ENCODE data around the gene TPTE.
"Not testable (repeated sequence)": the region's sequence is repeated elsewhere in the genome, so short reads cannot be mapped to it uniquely, and the experiment has no call there.

DNA sequence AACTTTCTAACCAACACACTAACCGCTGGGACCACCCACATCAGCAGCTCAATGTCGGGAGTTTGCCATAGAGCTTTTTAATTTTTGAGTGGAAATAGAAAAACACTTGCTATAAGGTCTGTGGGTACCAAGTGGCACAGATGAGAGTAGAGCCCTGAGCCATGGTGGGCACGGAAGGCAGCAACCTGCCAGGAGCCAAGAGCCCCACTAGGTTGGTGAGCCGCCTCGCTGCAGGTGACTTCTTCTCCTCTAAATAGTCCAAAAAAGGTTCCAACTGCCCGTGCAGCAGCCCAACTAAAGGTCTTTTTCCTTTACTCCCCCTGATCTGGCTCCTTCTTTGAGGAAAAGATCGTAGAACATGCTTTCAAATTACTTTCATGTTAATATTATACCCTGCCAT is 85.7 kb downstream of the TPTE start:
- TF ChIP-seq, protein P1, sequence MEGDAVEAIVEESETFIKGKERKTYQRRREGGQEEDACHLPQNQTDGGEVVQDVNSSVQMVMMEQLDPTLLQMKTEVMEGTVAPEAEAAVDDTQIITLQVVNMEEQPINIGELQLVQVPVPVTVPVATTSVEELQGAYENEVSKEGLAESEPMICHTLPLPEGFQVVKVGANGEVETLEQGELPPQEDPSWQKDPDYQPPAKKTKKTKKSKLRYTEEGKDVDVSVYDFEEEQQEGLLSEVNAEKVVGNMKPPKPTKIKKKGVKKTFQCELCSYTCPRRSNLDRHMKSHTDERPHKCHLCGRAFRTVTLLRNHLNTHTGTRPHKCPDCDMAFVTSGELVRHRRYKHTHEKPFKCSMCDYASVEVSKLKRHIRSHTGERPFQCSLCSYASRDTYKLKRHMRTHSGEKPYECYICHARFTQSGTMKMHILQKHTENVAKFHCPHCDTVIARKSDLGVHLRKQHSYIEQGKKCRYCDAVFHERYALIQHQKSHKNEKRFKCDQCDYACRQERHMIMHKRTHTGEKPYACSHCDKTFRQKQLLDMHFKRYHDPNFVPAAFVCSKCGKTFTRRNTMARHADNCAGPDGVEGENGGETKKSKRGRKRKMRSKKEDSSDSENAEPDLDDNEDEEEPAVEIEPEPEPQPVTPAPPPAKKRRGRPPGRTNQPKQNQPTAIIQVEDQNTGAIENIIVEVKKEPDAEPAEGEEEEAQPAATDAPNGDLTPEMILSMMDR (IDR thresholded peaks at IDR 0.05): not testable (repeated sequence)
- TF ChIP-seq ZFX (IDR thresholded peaks at IDR 0.05; ENCODE audit: borderline replicate concordance): not testable (repeated sequence)
